GM12874 (cell line): ENCODE data around the gene HOXD8.

Source experiments
- CTCF ChIP-seq: IDR thresholded peaks from 2 replicates; pipeline ENCODE4 v1.5.1; 2011; ENCODE audit warnings: low read depth, mild to moderate bottlenecking, control low read depth, low read length, moderate library complexity; ENCODE audit not compliant: insufficient read depth

Gene HOXD8

DNA sequence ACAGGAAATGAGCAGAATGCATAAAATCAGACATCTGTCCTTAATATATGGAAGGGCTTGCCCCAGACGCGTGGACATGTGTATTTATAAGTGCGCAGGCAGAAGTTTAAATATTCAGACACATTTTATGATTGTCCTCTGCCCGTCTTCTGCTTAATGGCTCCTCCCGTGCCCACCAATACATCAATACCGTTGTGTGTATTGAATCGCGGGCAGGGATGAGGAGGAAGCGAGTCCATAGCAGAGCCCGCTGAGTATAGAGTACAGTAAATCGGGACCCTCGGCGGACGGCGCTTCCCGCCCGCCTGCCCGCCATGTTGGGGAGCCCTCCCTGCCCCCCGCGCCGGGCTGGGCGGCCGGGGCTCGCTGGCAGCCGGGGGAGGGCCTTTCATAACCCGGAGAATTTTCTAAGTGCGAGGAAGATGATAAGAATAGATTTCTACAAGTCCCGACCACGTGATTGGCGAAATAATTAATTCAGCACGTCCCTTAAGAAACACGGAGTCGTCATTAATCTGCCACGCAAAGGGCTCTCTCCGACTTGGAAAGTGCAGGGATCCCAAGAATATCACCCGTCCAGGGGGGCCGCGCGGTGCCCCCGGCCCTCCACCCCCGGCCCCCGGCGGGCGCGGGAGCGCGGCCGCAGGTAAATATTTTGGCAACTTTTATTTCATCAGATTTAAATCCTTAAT, 27.4 kb downstream of the HOXD8 start, which contains the start of gene HOXD3:
Gene HOXD3, plus strand, starts transcription at position 501 of the 692 bp plus-strand sequence. CDS start 11,808 bp downstream, outside the sequence.
- no peak for TF ChIP-seq CTCF

GRCh38 chr2:176157499-176158185, 28.1 kb downstream of the HOXD8 start:
- TF ChIP-seq CTCF, result no peak

DNA sequence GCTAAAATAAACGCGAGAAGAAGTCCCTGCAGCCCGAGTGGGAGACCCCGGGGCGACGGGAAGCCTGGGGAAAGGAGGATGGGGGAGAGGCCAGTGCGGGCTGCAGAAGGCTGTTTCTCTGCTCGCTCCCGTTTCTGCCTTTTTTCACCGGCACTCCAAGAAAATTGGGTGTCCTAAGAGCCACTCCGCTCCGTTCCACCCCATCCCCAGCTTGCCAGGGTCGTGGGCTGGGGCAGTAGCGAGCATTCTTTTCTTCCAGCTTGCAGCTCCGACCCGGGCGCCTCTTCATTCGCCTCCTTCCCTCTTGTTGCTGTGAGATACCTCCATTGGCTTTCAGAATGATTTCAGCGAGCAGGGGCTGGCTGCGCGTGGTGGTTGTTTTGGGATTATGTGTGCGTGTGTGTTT, 28.7 kb downstream of the HOXD8 start:
- TF ChIP-seq CTCF, result no peak

- TF ChIP-seq CTCF, result no peak
These were observed 29.6 kb downstream of the HOXD8 start for GRCh38 chr2:176158855-176159662.

DNA sequence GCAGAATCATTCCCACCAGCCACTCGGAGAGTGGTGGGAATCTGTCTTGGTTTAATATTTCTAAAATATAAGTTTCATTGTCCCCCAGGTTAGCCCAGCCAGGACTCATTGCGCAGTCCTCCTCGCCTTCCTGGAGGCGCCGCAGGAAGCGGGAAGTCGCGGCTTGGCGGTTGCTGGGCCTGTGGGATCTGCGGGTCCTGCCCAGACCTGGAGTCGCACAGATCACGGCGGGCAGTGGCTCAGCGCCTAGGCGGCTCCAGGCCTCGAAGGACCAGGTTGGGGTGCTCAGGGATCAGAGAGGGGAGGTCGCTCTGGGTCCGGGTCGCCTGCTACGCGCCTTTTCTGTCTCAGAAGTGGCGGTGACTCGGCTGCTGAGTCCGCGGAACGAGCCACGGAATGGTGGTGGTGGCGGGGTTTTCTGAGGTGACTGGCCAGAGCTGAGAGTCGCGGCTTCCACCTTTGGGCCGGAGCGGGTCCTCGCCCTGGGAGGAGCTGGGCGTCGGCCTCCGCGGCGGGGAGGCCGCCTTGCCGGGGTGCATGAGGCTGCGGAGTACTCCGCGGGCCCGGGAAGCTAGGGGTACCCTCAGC, 30.3 kb downstream of the HOXD8 start:
- TF ChIP-seq CTCF, result no peak

- no peak for TF ChIP-seq CTCF
These were observed 30.9 kb downstream of the HOXD8 start for GRCh38 chr2:176160251-176160985.
